OCI-LY1 (cell line): ENCODE results near the gene PCBD1.

Experiments
- H2AFZ ChIP-seq: fragments of 200-600 bp; sonication (generic), shearing (Covaris generic); 2 replicates; pipeline ENCODE4 v1.6.0; 2014; ENCODE audit warnings: antibody characterized with exemption, mild to moderate bottlenecking, low read length
- H3F3A ChIP-seq: fragments of 200-600 bp; sonication (generic), shearing (Covaris generic); 2 replicates; pipeline ENCODE4 v1.6.0; 2014; ENCODE audit warnings: mild to moderate bottlenecking, antibody characterized with exemption, low read length, moderate library complexity; ENCODE audit not compliant: insufficient read depth
- H3K27ac ChIP-seq: fragments of 200-600 bp; sonication (generic); 2 replicates; pipeline ENCODE4 v1.5.1; 2014; ENCODE audit warnings: low read length, mixed run types, mild to moderate bottlenecking, low read depth; ENCODE audit not compliant: poor library complexity, severe bottlenecking
- H3K27me3 ChIP-seq: fragments of 200-600 bp; sonication (generic); 2 replicates; pipeline ENCODE4 v1.6.0; 2014; ENCODE audit warnings: antibody characterized with exemption, mild to moderate bottlenecking, low read length, moderate library complexity; ENCODE audit not compliant: insufficient read depth
- H3K36me3 ChIP-seq: fragments of 200-600 bp; sonication (generic); 2 replicates; pipeline ENCODE4 v1.6.1; 2014; ENCODE audit warnings: mild to moderate bottlenecking, antibody characterized with exemption, low read length, moderate library complexity, mixed read lengths; ENCODE audit not compliant: insufficient read depth
- H3K4me1 ChIP-seq: fragments of 200-600 bp; sonication (generic); 2 replicates; pipeline ENCODE4 v1.5.1; 2014; ENCODE audit warnings: mild to moderate bottlenecking, low read length, moderate library complexity; ENCODE audit not compliant: insufficient read depth, severe bottlenecking
- H3K4me2 ChIP-seq: fragments of 200-600 bp; sonication (generic), shearing (Covaris generic); 2 replicates; pipeline ENCODE4 v1.6.1; 2014; ENCODE audit warnings: low read length
- H3K4me3 ChIP-seq: fragments of 200-600 bp; sonication (generic); 2 replicates; pipeline ENCODE4 v1.5.1; 2014; ENCODE audit warnings: low read length, low read depth, mild to moderate bottlenecking, mixed read lengths; ENCODE audit not compliant: poor library complexity, severe bottlenecking
- H3K79me2 ChIP-seq: fragments of 200-600 bp; shearing (Covaris generic); 2 replicates; pipeline ENCODE4 v1.6.1; 2016; ENCODE audit warnings: mixed run types, low read length, mixed read lengths; ENCODE audit not compliant: insufficient read depth
- H3K9ac ChIP-seq: fragments of 200-600 bp; sonication (generic), shearing (Covaris generic); 2 replicates; pipeline ENCODE4 v1.6.1; 2014; ENCODE audit warnings: mild to moderate bottlenecking, low read length, mixed read lengths
- H3K9me2 ChIP-seq: fragments of 200-600 bp; sonication (generic), shearing (Covaris generic); 2 replicates; pipeline ENCODE4 v1.6.1; 2014; ENCODE audit warnings: low read depth, mild to moderate bottlenecking, low read length, mixed read lengths
- H3K9me3 ChIP-seq: fragments of 200-600 bp; shearing (Covaris generic); 2 replicates; pipeline ENCODE4 v1.6.1; 2014; ENCODE audit warnings: low read length, mixed read lengths
- H4K20me1 ChIP-seq: fragments of 200-600 bp; sonication (generic), shearing (Covaris generic); 2 replicates; pipeline ENCODE4 v1.6.0; 2016; ENCODE audit warnings: mild to moderate bottlenecking, low read length; ENCODE audit not compliant: insufficient read depth
- CTCF ChIP-seq: fragments of 200-600 bp; sonication (generic), shearing (Covaris generic); IDR thresholded peaks from 2 replicates; pipeline ENCODE4 v1.5.1; 2017; ENCODE audit warnings: mild to moderate bottlenecking, antibody characterized with exemption, low read length, moderate library complexity, mixed read lengths
- EZH2 ChIP-seq: fragments of 200-600 bp; sonication (generic), shearing (Covaris generic); IDR thresholded peaks from 2 replicates; pipeline ENCODE4 v1.8.0; 2017; ENCODE audit warnings: borderline replicate concordance, mixed run types, mild to moderate bottlenecking, antibody characterized with exemption, low read length, moderate library complexity, mixed read lengths

Gene PCBD1

GRCh38 chr10:70845816-70846215 lies 42.5 kb downstream of the PCBD1 start:
- Histone ChIP-seq H3K9me3 (no peaks in the 10 kb centered on the region), H3K4me2 (no peak overlapping the region), H3K9me2 (no peaks in the 10 kb centered on the region), H3K27ac (no peak overlapping the region), H3K4me1 (no peaks in the 10 kb centered on the region), H3F3A (no peaks in the 10 kb centered on the region), H2AFZ (no peak overlapping the region), H3K9ac (no peak overlapping the region), H3K36me3 (peaks cover 5% of the 10 kb centered on the region; the same call in 1 of the 2 replicates), H4K20me1 (no peaks in the 10 kb centered on the region), H3K4me3 (no peak overlapping the region), H3K27me3 (no peaks in the 10 kb centered on the region), H3K79me2 (no peaks in the 10 kb centered on the region)
- TF ChIP-seq CTCF, result no peak
- TF ChIP-seq EZH2, result no peak

GRCh38 chr10:70845256-70845655 lies 43.1 kb downstream of the PCBD1 start:
- Histone ChIP-seq H3K4me3 (no peak overlapping the region), H3K27ac (no peak overlapping the region), H4K20me1 (no peaks in the 10 kb centered on the region), H3K27me3 (no peaks in the 10 kb centered on the region), H3K9me2 (no peaks in the 10 kb centered on the region), H2AFZ (no peak overlapping the region), H3K36me3 (peaks cover 5% of the 10 kb centered on the region; the same call in 1 of the 2 replicates), H3K4me1 (no peaks in the 10 kb centered on the region), H3K4me2 (no peak overlapping the region), H3K9me3 (no peaks in the 10 kb centered on the region), H3K9ac (no peak overlapping the region), H3K79me2 (no peaks in the 10 kb centered on the region), H3F3A (no peaks in the 10 kb centered on the region)
- no peak for TF ChIP-seq CTCF
- TF ChIP-seq EZH2, result no peak

- Histone ChIP-seq H3K4me3 (no peak overlapping the region), H3K9me3 (no peaks in the 10 kb centered on the region), H3F3A (no peaks in the 10 kb centered on the region), H3K4me2 (no peak overlapping the region), H3K4me1 (no peaks in the 10 kb centered on the region), H3K27me3 (no peaks in the 10 kb centered on the region), H4K20me1 (no peaks in the 10 kb centered on the region), H3K9me2 (no peaks in the 10 kb centered on the region), H3K79me2 (no peaks in the 10 kb centered on the region), H3K27ac (no peak overlapping the region), H2AFZ (no peak overlapping the region), H3K9ac (no peak overlapping the region), H3K36me3 (peaks cover 6% of the 10 kb centered on the region; the same call in 1 of the 2 replicates)
- no peak for TF ChIP-seq EZH2
- TF ChIP-seq CTCF, result no peak
Measured at GRCh38 chr10:70843776-70844489, 44.4 kb downstream of the PCBD1 start.
